WTC11 (cell line): ENCODE results near the gene ADORA2B. TPM values are rescaled to one million over a fixed set of nuclear protein-coding genes. Genes with fewer than 3 reads are reported as not detected.

Experiments
- ATAC-seq: fragments of 200-7000 bp; cut with Tn5 transposase; 2 replicates; pipeline ENCODE4 v1.10.0; 2021; ENCODE audit warnings: mild to moderate bottlenecking, moderate library complexity
- CTCF ChIA-PET: fragments of 300-600 bp; sonication (Branson Sonifier 250); formaldehyde crosslinking; loops from one replicate; lab custom pipeline; 2021; ENCODE audit warnings: antibody characterized with exemption; lab: Charles Lee
- POLR2A ChIA-PET: fragments of 350-600 bp; sonication (Branson Sonifier 250); formaldehyde crosslinking; loops from one replicate; lab custom pipeline; 2021; ENCODE audit warnings: antibody characterized with exemption; lab: Charles Lee
- DNase-seq: peaks from one replicate; pipeline ENCODE4 v3.0.0; 2021; ENCODE audit warnings: low spot score
- H3K27ac Mint-ChIP-seq: 2 replicates; pipeline ENCODE4 v1.8.0; 2021; ENCODE audit warnings: mixed read lengths
- H3K27me3 Mint-ChIP-seq: 2 replicates; pipeline ENCODE4 v1.8.0; 2021; ENCODE audit warnings: low read depth, mild to moderate bottlenecking, moderate library complexity, mixed read lengths
- H3K36me3 Mint-ChIP-seq: 2 replicates; pipeline ENCODE4 v1.8.0; 2021; ENCODE audit warnings: mixed read lengths
- H3K4me1 Mint-ChIP-seq: 2 replicates; pipeline ENCODE4 v1.8.0; 2022; ENCODE audit warnings: mixed read lengths
- H3K4me3 Mint-ChIP-seq: 2 replicates; pipeline ENCODE4 v1.8.0; 2021; ENCODE audit warnings: mild to moderate bottlenecking, moderate library complexity, mixed read lengths
- H3K9me3 Mint-ChIP-seq: 2 replicates; pipeline ENCODE4 v1.8.0; 2021; ENCODE audit warnings: mixed read lengths
- AR ChIP-seq: fragments of 250-450 bp; sonication (Bioruptor Pico); IDR thresholded peaks from 2 replicates; pipeline ENCODE4 v1.9.0; 2021; ENCODE audit warnings: mild to moderate bottlenecking
- E2F5 ChIP-seq: sonication (generic); formaldehyde crosslinking; IDR thresholded peaks from 2 replicates; pipeline ENCODE4 v1.8.1; 2022; ENCODE audit warnings: mild to moderate bottlenecking, moderate library complexity, missing genetic modification reagents
- ERG ChIP-seq: fragments of 250-450 bp; sonication (Bioruptor Pico); IDR thresholded peaks from 2 replicates; pipeline ENCODE4 v1.8.0; 2021; ENCODE audit warnings: mild to moderate bottlenecking
- ESRRA ChIP-seq: sonication (generic); formaldehyde crosslinking; IDR thresholded peaks from 2 replicates; pipeline ENCODE4 v1.8.1; 2022; ENCODE audit warnings: mild to moderate bottlenecking, missing genetic modification reagents, borderline replicate concordance
- ETV6 ChIP-seq: sonication (generic); formaldehyde crosslinking; IDR thresholded peaks from 2 replicates; pipeline ENCODE4 v1.8.1; 2022; ENCODE audit warnings: mild to moderate bottlenecking, missing genetic modification reagents
- FOXJ3 ChIP-seq: sonication (generic); formaldehyde crosslinking; IDR thresholded peaks from 2 replicates; pipeline ENCODE4 v1.9.0; 2021; ENCODE audit warnings: missing genetic modification reagents, mild to moderate bottlenecking, borderline replicate concordance
- FOXP4 ChIP-seq: sonication (generic); formaldehyde crosslinking; IDR thresholded peaks from 2 replicates; pipeline ENCODE4 v1.8.0; 2022; ENCODE audit warnings: mild to moderate bottlenecking, missing genetic modification reagents
- HMGXB4 ChIP-seq: sonication (generic); formaldehyde crosslinking; IDR thresholded peaks from 2 replicates; pipeline ENCODE4 v1.8.1; 2023; ENCODE audit warnings: mild to moderate bottlenecking, moderate library complexity, missing genetic modification reagents
- NFATC4 ChIP-seq: fragments of 250-450 bp; sonication (Bioruptor Pico); IDR thresholded peaks from 2 replicates; pipeline ENCODE4 v1.9.0; 2021; ENCODE audit warnings: mild to moderate bottlenecking
- NFE2L1 ChIP-seq: sonication (generic); formaldehyde crosslinking; IDR thresholded peaks from 2 replicates; pipeline ENCODE4 v1.8.1; 2023; ENCODE audit warnings: missing genetic modification reagents
- OVOL2 ChIP-seq: fragments of 250-450 bp; sonication (Bioruptor Pico); IDR thresholded peaks from 2 replicates; pipeline ENCODE4 v1.9.0; 2021; ENCODE audit warnings: mild to moderate bottlenecking, borderline replicate concordance
- RORB ChIP-seq: fragments of 250-450 bp; sonication (Bioruptor Pico); IDR thresholded peaks from 2 replicates; pipeline ENCODE4 v1.9.0; 2021; ENCODE audit warnings: mild to moderate bottlenecking
- SP1 ChIP-seq: sonication (generic); formaldehyde crosslinking; conservative IDR thresholded peaks from 2 replicates; pipeline ENCODE4 v1.8.1; 2022; ENCODE audit warnings: missing genetic modification reagents
- ZNF138 ChIP-seq: sonication (generic); formaldehyde crosslinking; conservative IDR thresholded peaks from 2 replicates; pipeline ENCODE4 v1.8.1; 2022; ENCODE audit warnings: mild to moderate bottlenecking, moderate library complexity, missing genetic modification reagents
- ZNF317 ChIP-seq: sonication (generic); formaldehyde crosslinking; IDR thresholded peaks from 2 replicates; pipeline ENCODE4 v1.8.1; 2023; ENCODE audit warnings: low read depth, mild to moderate bottlenecking, moderate library complexity, missing genetic modification reagents, borderline replicate concordance
- ZNF423 ChIP-seq: fragments of 250-450 bp; sonication (Bioruptor Pico); IDR thresholded peaks from 2 replicates; pipeline ENCODE4 v2.1.2; 2022; ENCODE audit warnings: mild to moderate bottlenecking, moderate library complexity
- ZNF512 ChIP-seq: sonication (generic); formaldehyde crosslinking; IDR thresholded peaks from 2 replicates; pipeline ENCODE4 v1.8.1; 2022; ENCODE audit warnings: missing genetic modification reagents, borderline replicate concordance
- ZSCAN18 ChIP-seq: fragments of 250-450 bp; sonication (Bioruptor Pico); IDR thresholded peaks from 2 replicates; pipeline ENCODE4 v2.1.2; 2022; ENCODE audit warnings: mild to moderate bottlenecking, moderate library complexity
- total RNA-seq: library from RNA; stranded (reverse); gene quantifications from 3 replicates; pipeline ENCODE4 v1.2.3, GENCODE V29; 2021

ADORA2B gene
- total RNA-seq, 1 experiment from 2014 or later: 4.2 TPM

GRCh38 chr17:15973834-15974233, 28.9 kb downstream of the ADORA2B start:
- H3K36me3 Mint-ChIP-seq: peaks cover 32% of the 10 kb centered on the region
- H3K27me3 Mint-ChIP-seq: no peaks in the 10 kb centered on the region
- CTCF ChIA-PET: no interaction called here

GRCh38 chr17:15977894-15978293, 33.0 kb downstream of the ADORA2B start:
- TF ChIP-seq RORB (CRISPR knock-in tag) (no peak), HMGXB4 (CRISPR knock-in tag) (no peak), ERG (CRISPR knock-in tag) (no peak), ZNF138 (CRISPR knock-in tag) (no peak), E2F5 (CRISPR knock-in tag) (no peak), NFATC4 (CRISPR knock-in tag) (no peak), ETV6 (CRISPR knock-in tag) (no peak), FOXJ3 (CRISPR knock-in tag) (no peak), FOXP4 (CRISPR knock-in tag) (no peak), ZSCAN18 (no peak)
- TF ChIP-seq, all 79 proteins: peak for 0
- H3K27ac Mint-ChIP-seq: 0 out of 2 replicates have a peak overlapping the region, but pooled peaks have one; percentile 13
- DNase-seq (no peak), ATAC-seq (no peak)
- no peaks in the 10 kb centered on the region for H3K27me3 Mint-ChIP-seq
- H3K36me3 Mint-ChIP-seq: peaks cover 59% of the 10 kb centered on the region
- H3K4me1 Mint-ChIP-seq: peaks cover 16% of the 10 kb centered on the region
- H3K9me3 Mint-ChIP-seq: peaks cover 11% of the 10 kb centered on the region
- CTCF ChIA-PET: no interaction called here
- no peak overlapping the region for H3K4me3 Mint-ChIP-seq
- POLR2A ChIA-PET: no interaction called here

More at GRCh38 chr17:15973834-15974233, 28.9 kb downstream of the ADORA2B start:
- peaks cover 29% of the 10 kb centered on the region for H3K4me1 Mint-ChIP-seq
- no peak overlapping the region for H3K27ac Mint-ChIP-seq
- DNase-seq (no peak), ATAC-seq (no peak)
- H3K9me3 Mint-ChIP-seq: 0 out of 2 replicates have a peak, but pooled peaks cover 3% of the 10 kb centered on the region
- no peak overlapping the region for H3K4me3 Mint-ChIP-seq
- POLR2A ChIA-PET: no interaction called here
- TF ChIP-seq ZNF512 (CRISPR knock-in tag): no peak

- Mint-ChIP-seq H3K9me3 (peaks cover 11% of the 10 kb centered on the region), H3K4me1 (peaks cover 16% of the 10 kb centered on the region), H3K4me3 (no peak overlapping the region), H3K27me3 (no peaks in the 10 kb centered on the region), H3K27ac (no peak overlapping the region), H3K36me3 (peaks cover 61% of the 10 kb centered on the region)
- ChIA-PET CTCF (no interaction called here), POLR2A (no interaction called here)
- DNase-seq (no peak), ATAC-seq (no peak)
- TF ChIP-seq OVOL2 (CRISPR knock-in tag) (no peak), FOXP4 (CRISPR knock-in tag) (no peak), ZNF423 (CRISPR knock-in tag) (no peak), NFE2L1 (CRISPR knock-in tag) (no peak), ESRRA (CRISPR knock-in tag) (no peak), ZNF317 (CRISPR knock-in tag) (no peak), SP1 (CRISPR knock-in tag) (no peak), AR (no peak)
Measured at GRCh38 chr17:15978606-15979005, 33.7 kb downstream of the ADORA2B start.
